HT-29 (cell line): ENCODE data around the gene USP47. TPM values are rescaled to one million over a fixed set of nuclear protein-coding genes. Genes with fewer than 3 reads are reported as not detected.

ENCODE experiments used
- DNase-seq: peaks from one replicate; pipeline ENCODE4 v3.0.0-alpha.2; 2015; ENCODE audit warnings: low spot score
- total RNA-seq: library from RNA; depleted of rRNA; stranded (reverse); fragments of >200 nt; shearing (Covaris generic); gene quantifications from 2 replicates; pipeline ENCODE4 v1.2.3, GENCODE V29; 2014; rRNA removed

USP47 gene
- total RNA-seq, 1 experiment from 2014 or later: 29.0 TPM

DNA sequence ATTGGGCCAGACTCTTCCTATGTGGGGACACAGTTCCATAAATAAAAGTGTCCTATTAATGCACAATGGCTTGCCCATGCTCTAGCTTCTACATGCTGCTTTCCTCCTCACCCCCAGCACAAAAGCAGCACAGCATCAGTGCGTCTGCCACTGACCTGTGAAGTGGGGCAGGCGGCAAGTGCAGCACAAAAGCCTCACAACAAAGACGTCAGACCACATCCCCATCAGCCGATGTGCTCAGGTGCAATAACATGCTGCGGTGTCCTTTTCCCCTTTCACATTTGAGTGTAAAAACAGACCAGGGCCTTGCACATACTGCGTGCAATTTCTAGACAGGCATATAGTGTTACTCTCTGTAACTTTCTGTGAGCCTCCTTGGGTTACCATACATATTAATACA lies 153.8 kb downstream of the USP47 start:
- DNase-seq: no peak

DNA sequence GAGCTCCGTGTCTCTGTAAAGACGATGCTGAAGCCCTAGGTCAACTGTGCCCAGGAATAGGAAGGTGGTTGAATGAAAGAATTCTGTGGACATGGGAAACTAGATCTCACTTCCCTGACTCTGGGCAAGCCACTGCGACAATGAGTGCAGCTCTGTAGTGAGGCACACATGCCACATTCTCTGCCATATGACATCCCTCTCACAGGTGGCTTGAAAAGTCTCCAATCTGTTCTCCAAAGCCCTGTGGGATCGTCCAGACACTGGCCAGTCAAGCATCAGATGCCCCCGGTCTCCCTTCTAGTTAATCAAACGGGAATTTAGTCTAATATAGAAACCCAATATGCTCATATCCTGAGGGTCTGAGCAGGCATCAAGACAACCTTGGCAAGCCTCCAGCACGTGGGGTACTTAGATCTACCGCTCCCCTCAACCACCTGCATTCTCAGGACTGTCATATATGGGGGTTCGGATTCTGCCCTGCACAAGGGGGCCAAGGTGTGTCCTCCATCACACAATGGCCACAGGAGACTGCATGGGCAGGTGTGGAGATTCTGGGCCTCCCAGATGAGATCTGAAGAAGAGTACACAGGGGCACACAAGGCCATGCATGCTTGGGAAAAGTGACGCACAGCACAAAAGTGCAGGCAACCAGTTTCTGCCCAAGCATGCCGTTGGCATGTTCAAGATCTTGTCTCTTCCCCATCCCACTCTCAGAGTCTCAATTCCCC lies 154.7 kb downstream of the USP47 start:
- no peak for DNase-seq

GRCh38 chr11:11997049-11997322 lies 155.2 kb downstream of the USP47 start:
- no peak for DNase-seq

GRCh38 chr11:11998091-11998781 lies 156.5 kb downstream of the USP47 start:
- no peak for DNase-seq

DNA sequence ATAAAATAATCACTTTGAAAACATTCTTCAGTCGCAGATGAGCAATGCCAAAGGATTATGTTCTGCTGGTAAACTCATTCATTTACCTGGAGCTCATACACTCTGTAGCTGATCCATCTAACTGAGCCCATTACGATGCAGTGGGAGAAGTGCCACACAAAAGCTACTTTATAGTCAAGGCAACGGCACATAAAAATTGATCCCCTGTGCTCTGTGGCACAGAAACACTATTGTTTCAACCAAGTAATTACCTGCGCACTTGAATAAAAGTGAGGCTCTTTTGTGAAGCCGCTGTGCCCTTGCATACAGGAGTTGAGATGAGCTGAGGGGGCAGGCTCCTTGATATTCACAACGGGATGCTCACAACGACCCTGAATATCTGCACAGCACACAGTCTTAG lies 159.4 kb downstream of the USP47 start:
- no peak for DNase-seq

DNA sequence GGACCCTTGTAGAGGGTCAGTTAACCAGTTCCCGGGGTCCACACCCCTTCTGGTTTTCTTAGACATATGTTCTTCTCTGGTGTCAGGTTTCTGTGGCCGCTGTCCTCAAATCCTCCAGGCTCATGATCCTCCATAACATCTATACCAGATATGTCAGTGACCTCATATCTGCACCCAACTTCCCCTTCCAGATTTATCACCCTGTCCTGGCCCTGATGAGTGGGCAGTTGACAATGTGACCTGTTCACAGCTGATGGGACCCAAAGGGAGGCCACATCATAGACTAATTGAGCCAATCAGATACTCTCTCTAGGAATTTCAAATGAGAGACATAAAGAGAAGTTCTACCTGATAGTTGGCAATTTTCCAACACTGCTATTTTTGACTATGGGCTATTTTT lies 161.6 kb downstream of the USP47 start:
- DNase-seq: no peak

- DNase-seq: no peak
Observed at GRCh38 chr11:12003815-12004214, 162.0 kb downstream of the USP47 start.

DNA sequence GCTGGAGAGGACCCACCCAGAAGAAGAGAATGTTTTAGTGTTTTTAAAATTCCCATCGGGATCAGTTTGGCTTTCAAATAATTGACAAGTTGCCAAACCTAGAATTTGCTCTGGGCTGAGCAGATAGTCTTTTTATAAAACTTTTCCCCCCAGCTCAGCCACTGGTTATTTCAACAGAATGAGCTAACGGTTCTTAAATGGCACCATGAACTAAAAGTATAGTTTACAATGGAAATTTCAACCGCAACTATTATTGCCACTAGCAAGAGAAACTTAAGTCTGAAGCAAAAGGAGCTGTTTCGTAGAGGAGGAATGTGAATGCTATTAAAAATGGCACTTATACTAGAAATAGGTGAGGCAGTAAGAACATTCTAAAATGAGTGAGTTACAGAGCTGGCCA lies 163.3 kb downstream of the USP47 start:
- DNase-seq: no peak

DNA sequence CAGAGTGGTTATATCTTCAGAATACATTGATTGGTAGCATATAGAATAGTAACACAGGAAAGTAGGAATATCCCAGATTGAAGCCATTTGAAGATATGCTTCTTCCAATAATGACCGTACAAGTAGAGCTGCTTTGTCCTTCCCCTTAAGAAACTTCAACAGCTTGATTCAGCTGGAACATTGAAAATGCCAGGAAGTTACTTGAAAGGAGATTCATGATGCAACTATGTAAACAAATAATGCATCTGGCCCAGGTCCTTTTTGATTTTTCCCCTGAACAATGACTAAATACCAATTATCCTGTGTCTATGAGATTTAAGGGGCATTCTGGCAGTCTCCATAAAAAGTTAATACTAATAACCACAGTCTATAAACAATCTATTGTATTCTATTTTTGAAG lies 163.7 kb downstream of the USP47 start:
- no peak for DNase-seq

DNA sequence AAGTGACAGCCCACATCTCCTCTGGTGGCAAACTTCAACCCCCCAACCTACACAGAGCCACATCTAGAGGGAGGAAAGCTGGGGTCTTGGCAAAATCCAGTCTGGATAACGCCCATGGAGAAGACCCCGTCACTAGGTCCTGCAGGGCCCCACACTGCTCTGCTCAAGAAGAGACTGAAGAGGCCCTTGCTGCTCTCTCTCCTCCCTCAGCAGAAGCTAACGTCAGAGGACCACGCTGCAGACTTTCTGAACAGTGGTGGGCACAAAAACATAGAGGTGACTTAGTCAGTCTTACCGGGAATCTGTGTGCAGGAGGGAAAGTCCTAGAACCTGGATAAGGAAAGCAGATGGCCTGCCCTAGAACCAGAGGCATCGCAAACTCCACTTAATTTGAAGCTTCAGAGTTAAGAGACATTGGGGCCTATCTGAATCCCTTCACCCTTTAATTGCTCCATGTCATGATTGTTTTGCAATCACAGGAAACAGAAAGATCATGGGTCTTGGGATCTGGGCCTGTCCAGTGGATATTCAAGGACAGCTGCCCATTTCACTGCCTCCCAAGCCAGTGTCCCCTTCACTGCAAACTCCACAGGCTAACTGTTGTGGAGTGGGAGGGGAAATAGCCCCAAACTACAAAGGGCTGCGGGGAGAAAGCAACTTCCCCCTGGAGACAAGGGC lies 164.9 kb downstream of the USP47 start:
- DNase-seq: no peak

DNA sequence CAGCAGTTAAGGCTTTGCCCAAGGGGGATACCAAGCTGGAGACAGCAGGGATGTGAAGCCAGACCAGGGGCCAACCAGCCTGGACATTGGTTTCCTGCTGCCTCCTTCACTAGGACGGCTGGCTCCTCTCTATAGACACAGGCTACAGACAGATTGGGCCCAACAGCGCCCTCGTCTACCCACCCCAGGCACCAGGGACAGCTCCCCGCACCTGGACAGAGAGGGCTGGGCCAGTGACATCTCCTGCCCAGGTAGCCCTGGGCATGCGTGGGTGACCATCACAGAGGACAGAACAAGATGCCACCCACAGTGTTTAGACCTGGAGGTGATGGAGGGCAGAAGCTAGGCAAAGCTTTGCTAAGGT lies 165.4 kb downstream of the USP47 start:
- no peak for DNase-seq

- DNase-seq: no peak
Observed at GRCh38 chr11:12007769-12008737, 166.3 kb downstream of the USP47 start, which contains the start of gene DKK3. Gene DKK3, minus strand, starts transcription at chr11:12008626. Its CDS starts 44 bp downstream, at chr11:12008582.

Other genes with a start within 250 kb of the USP47 start
- gene GALNT18, start 220.0 kb upstream of the USP47 start, total RNA-seq: 0.18 and 0.44 TPM in 2 replicates
- not detected in 2 replicates for gene DKK3, start 166.7 kb downstream of the USP47 start, total RNA-seq